Lung (tissue), 12 donors: ENCODE results near the gene SDK1. TPM values are rescaled to one million over a fixed set of nuclear protein-coding genes. Genes with fewer than 3 reads are reported as not detected.

ENCODE experiments used
- ATAC-seq: fragments of 200-7000 bp; cut with Tn5 transposase; one replicate; pipeline ENCODE4 v1.9.1; 2020; ENCODE audit warnings: moderate number of reproducible peaks; ENCODE audit not compliant: insufficient read depth, low FRiP score
- DNase-seq, 3 donors: peaks; one replicate each; pipeline ENCODE4 v3.0.0-alpha.2; 2013 to 2017
- H3K27ac ChIP-seq, 2 donors: one replicate each; pipeline ENCODE4 v1.5.1; 2013; ENCODE audit warnings: mild to moderate bottlenecking in 2 of 2, moderate library complexity in 2 of 2, control low read depth in 1 of 2, inconsistent platforms in 1 of 2, low read depth in 1 of 2, low read length in 1 of 2
- H3K27me3 ChIP-seq, 3 donors: one replicate each; pipeline ENCODE4 v1.5.1; 2013; ENCODE audit warnings: low read length in 2 of 3; ENCODE audit not compliant: control insufficient read depth in 3 of 3, insufficient read depth in 3 of 3
- H3K36me3 ChIP-seq, 4 donors: one replicate each; pipeline ENCODE4 v1.5.1; 2013; ENCODE audit warnings: low read length in 4 of 4, mild to moderate bottlenecking in 1 of 4, moderate library complexity in 1 of 4; ENCODE audit not compliant: control insufficient read depth in 4 of 4, insufficient read depth in 4 of 4
- H3K4me1 ChIP-seq, 5 donors: one replicate each; pipeline ENCODE4 v1.5.1; 2013; ENCODE audit warnings: low read length in 5 of 5, mild to moderate bottlenecking in 2 of 5, moderate library complexity in 1 of 5; ENCODE audit not compliant: control insufficient read depth in 5 of 5, insufficient read depth in 5 of 5
- H3K4me3 ChIP-seq: one replicate; pipeline ENCODE4 v1.5.1; 2013; ENCODE audit warnings: mild to moderate bottlenecking, control low read depth, moderate library complexity
- H3K9ac ChIP-seq, 2 donors: one replicate each; pipeline ENCODE4 v1.5.1; 2013; ENCODE audit warnings: low read length in 2 of 2, control low read depth in 1 of 2; ENCODE audit not compliant: insufficient read depth in 1 of 2
- H3K9me3 ChIP-seq, 4 donors: one replicate each; pipeline ENCODE4 v1.5.1; 2013; ENCODE audit warnings: low read length in 3 of 4, mild to moderate bottlenecking in 1 of 4, moderate library complexity in 1 of 4; ENCODE audit not compliant: control insufficient read depth in 4 of 4, insufficient read depth in 3 of 4
- CTCF ChIP-seq: IDR thresholded peaks from 2 replicates; pipeline ENCODE4 v1.5.1; 2012; ENCODE audit warnings: mild to moderate bottlenecking; ENCODE audit errors: control extremely low read depth, extremely low read depth
- WGBS, 2 donors: extraction: QIAGEN DNeasy Blood & Tissue Kit; methylation state at CpG; one replicate each; pipeline ENCODE4 v1.1.7; 2013; 5-methylcytosine and 5-hydroxymethylcytosine counted together
- polyA plus RNA-seq, 2 donors: library from polyadenylated mRNA; stranded (reverse); fragments of 200-250 nt; gene quantifications; one replicate each; pipeline ENCODE4 v1.2.1, GENCODE V29; 2013
- total RNA-seq, 2 donors: library from RNA; depleted of rRNA in 1 of 2; stranded (reverse); fragments of >200 nt in 1 of 2; gene quantifications; one replicate each; pipeline ENCODE4 v1.2.1, GENCODE V29; 2014 to 2021
- donor health status: control.
- donor health status: control.
- donor health status: Bipolar disorder and iron deficiency.
- donor health status: healthy.
- donor health status: DM: yes; HTN: yes; CAD: no.

SDK1 gene
- total and polyA plus RNA-seq, 4 donors = 3.7 to 30.1 (median 12.7) TPM

DNA sequence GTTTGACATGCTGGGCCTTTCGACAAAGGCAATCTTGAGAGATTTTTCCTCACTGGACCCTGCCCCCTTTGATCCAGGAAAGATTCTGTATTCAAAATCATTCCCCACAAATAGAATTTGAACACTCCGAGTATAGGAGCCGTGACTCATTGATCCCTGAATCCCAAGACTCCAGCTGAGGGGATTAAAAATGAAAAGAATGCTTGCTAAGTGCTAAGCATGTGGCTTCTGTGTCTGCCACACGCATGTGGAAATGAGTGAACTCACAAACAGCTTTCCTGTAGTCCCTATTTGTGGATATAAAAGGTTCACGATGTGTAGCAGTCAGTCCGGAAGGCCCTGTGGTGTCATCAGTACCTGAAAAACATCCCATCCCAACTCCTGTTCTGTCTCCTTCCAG is 674.3 kb downstream of the SDK1 start:
- 92 to 95% methylated on average over 6 of the region's 6 CpGs for WGBS, 2 donors
- peaks cover 0 to 4% (median 1%) of the 10 kb centered on the region in 4 donors for H3K36me3 ChIP-seq
- H3K27me3 ChIP-seq = no peaks in the 10 kb centered on the region
- H3K9me3 ChIP-seq = no peaks in the 10 kb centered on the region
- H3K4me1 ChIP-seq = peaks cover 0 to 14% (median 0%) of the 10 kb centered on the region in 5 donors
- no peak overlapping the region for H3K27ac ChIP-seq
- TF ChIP-seq CTCF = no peak
- DNase-seq (no peak), ATAC-seq (no peak)
- H3K9ac ChIP-seq = no peak overlapping the region
- H3K4me3 ChIP-seq = no peak overlapping the region

GRCh38 chr7:3977391-3977790 is 676.3 kb downstream of the SDK1 start:
- H3K9ac ChIP-seq = no peak overlapping the region
- H3K36me3 ChIP-seq = peaks cover 0 to 4% (median 1%) of the 10 kb centered on the region in 4 donors
- no peak overlapping the region for H3K4me3 ChIP-seq
- H3K27ac ChIP-seq = no peak overlapping the region
- peaks cover 0 to 2% (median under 1%) of the 10 kb centered on the region in 4 donors for H3K9me3 ChIP-seq
- 92 to 97% methylated on average over 12 of the region's 12 CpGs for WGBS, 2 donors
- no peak for TF ChIP-seq CTCF
- H3K4me1 ChIP-seq = peaks cover 0 to 13% (median 0%) of the 10 kb centered on the region in 5 donors
- DNase-seq = no peak
- no peak for ATAC-seq
- no peaks in the 10 kb centered on the region for H3K27me3 ChIP-seq

DNA sequence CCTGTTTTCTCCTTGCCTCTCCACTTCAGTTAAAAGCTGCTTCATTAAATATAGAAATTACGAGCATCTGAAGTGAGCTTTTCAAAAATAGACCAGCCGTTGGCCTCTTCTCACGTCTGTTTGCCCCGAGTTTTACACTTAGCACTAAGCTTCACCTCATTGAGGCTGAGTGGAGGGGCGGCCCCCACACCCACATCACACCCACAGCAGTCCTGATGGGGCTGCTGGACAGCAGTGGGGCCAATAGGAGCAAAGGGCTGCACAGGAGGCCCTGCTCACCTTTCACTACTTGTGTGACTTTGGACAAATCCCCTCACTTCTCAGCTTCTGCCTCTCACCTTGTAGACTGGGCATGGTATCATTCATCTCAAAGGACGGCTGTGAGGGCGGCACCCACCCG is 677.8 kb downstream of the SDK1 start:
- DNase-seq (peak in 1 of 3 donors; percentile 19), ATAC-seq (no peak)
- peaks cover 0 to 2% (median under 1%) of the 10 kb centered on the region in 4 donors for H3K9me3 ChIP-seq
- no peak overlapping the region for H3K27ac ChIP-seq
- 70 to 83% methylated on average over 8 of the region's 8 CpGs for WGBS, 2 donors
- H3K27me3 ChIP-seq = no peaks in the 10 kb centered on the region
- no peak overlapping the region for H3K9ac ChIP-seq
- no peak overlapping the region for H3K4me3 ChIP-seq
- H3K4me1 ChIP-seq = no peaks in the 10 kb centered on the region
- TF ChIP-seq CTCF = no peak
- peaks cover 0 to 4% (median 1%) of the 10 kb centered on the region in 4 donors for H3K36me3 ChIP-seq

DNA sequence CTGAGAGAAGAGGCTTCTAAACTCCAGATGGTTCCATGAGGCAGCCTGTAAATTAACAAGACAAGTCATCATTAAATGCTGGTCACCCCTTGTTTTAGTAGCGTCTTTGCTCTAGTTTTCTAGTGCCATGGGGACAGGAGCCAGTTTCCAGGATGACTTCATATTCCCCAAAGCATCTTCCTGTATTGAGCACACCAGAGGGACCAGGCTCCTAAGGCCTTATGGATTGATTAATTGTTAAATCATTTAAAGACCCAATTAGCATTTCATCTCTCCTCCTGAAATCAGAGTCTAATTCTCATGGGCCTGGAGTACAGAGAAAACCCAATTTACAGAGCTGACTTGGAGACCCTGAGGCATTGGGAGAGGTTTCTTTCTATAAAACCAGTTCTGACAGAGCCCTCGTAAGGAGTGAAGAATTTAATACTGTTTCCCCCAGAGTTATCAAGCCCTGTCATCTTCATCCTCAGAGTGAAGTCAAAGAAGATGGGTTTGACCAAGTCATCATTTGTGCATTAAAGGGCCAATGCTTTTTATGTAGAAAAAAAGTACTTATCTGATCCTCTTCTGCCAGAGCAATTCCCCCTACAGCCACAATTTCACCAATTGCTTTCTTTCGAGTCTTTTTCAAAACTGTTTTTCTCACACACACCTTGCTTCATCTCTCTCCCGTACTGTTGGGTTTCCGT is 678.7 kb downstream of the SDK1 start:
- no peak overlapping the region for H3K4me3 ChIP-seq
- peaks cover 0 to 3% (median 0%) of the 10 kb centered on the region in 4 donors for H3K36me3 ChIP-seq
- no peak overlapping the region for H3K9ac ChIP-seq
- H3K9me3 ChIP-seq = peaks cover 0 to 2% (median under 1%) of the 10 kb centered on the region in 4 donors
- 67 to 81% methylated on average over 5 of the region's 5 CpGs for WGBS, 2 donors
- TF ChIP-seq CTCF = no peak
- DNase-seq = no peak
- no peaks in the 10 kb centered on the region for H3K4me1 ChIP-seq
- no peak for ATAC-seq
- no peak overlapping the region for H3K27ac ChIP-seq
- H3K27me3 ChIP-seq = no peaks in the 10 kb centered on the region
